Fibroblast of pulmonary artery (primary cell): ENCODE results near the gene CACNA2D4.

ENCODE experiments used
- DNase-seq: peaks from one replicate; pipeline ENCODE4 v3.0.0-alpha.2; 2010; ENCODE audit warnings: low read depth
- H3K4me3 ChIP-seq: replicated peaks from 2 replicates; pipeline ENCODE4 v1.5.1; 2011; ENCODE audit warnings: low read depth, mild to moderate bottlenecking, control low read depth, low read length, moderate library complexity
- TF ChIP-seq, protein P1 (sequence below): IDR thresholded peaks from 2 replicates; pipeline ENCODE4 v1.5.1; 2011; ENCODE audit warnings: mild to moderate bottlenecking, control low read depth, low read length, inconsistent platforms; ENCODE audit errors: missing control alignments

The CACNA2D4 gene

GRCh38 chr12:1877169-1877878 lies 41.1 kb downstream of the CACNA2D4 start:
- H3K4me3 ChIP-seq, result no peak overlapping the region
- TF ChIP-seq, protein P1, sequence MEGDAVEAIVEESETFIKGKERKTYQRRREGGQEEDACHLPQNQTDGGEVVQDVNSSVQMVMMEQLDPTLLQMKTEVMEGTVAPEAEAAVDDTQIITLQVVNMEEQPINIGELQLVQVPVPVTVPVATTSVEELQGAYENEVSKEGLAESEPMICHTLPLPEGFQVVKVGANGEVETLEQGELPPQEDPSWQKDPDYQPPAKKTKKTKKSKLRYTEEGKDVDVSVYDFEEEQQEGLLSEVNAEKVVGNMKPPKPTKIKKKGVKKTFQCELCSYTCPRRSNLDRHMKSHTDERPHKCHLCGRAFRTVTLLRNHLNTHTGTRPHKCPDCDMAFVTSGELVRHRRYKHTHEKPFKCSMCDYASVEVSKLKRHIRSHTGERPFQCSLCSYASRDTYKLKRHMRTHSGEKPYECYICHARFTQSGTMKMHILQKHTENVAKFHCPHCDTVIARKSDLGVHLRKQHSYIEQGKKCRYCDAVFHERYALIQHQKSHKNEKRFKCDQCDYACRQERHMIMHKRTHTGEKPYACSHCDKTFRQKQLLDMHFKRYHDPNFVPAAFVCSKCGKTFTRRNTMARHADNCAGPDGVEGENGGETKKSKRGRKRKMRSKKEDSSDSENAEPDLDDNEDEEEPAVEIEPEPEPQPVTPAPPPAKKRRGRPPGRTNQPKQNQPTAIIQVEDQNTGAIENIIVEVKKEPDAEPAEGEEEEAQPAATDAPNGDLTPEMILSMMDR, result no peak
- DNase-seq, result no peak

DNA sequence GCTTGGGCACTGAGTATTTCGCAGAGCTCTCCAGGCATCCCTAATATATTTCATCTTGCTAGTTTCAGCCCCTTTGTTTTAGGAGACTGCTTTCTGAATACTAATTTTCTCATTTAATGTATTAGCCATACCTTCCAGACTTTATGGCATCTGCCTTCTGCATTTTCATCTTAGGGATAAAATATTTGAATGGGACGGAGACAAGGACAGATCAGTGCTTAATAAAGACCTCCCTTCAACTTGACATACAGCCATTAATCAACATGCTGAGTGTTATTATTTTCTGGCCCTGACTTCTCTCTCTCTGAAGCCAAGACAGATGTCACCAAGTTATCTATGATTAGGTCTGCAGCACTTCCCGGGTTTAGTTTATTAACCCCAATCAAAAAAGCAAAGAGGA lies 42.4 kb downstream of the CACNA2D4 start:
- TF ChIP-seq, protein P1, result no peak
- no peak overlapping the region for H3K4me3 ChIP-seq
- no peak for DNase-seq

GRCh38 chr12:1875608-1876007 lies 42.8 kb downstream of the CACNA2D4 start:
- H3K4me3 ChIP-seq, result no peak overlapping the region
- DNase-seq, result no peak
- TF ChIP-seq, protein P1, result no peak

DNA sequence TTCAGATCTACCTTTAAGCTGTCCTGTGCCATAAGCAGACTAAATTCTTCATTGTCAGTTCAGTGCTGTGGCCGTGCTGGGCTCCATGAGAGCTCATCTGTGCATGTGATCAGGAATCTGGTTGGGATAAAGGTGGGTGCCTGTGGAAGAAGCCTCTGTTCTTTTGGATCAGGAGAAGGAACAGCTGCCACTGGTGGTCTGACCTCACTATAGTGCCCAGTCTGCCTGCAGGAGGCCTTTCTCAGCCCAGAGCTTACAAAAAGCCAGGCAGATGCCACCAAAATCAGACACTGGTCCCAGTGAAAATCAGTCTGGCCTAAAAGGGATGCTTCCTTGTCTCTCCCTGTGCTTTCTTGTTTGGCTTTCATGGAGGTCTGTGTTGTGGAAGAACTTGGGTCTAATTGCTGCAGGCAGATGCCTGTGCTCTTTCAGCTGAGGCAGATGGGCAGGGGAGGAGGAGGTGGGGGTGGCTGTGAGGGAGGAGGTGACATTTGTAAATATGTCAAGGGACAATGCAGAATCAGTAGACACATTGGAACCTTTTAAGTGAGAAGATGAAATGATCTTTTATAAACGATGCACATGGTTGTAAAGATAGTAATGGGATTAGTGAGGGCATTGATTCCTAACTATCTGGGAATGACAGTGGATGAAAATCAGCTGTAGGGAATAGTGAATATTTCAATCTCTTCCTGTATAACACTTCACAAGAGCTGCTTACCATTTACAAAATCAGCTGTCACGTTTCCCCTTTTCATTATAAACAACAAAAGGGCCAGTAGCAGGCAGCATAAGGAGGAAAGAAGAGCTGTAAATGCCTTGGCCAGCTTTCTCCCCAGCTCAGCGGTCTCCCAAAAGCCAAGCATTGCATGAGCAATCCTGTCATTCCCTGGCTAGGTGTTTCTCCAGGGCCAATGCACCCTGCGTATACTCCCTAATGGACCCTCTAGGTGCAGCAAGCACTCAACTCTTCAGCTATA lies 44.6 kb downstream of the CACNA2D4 start:
- TF ChIP-seq, protein P1, result no peak
- no peak for DNase-seq
- H3K4me3 ChIP-seq, result no peak overlapping the region

GRCh38 chr12:1872448-1872847 lies 46.0 kb downstream of the CACNA2D4 start:
- DNase-seq, result no peak

DNA sequence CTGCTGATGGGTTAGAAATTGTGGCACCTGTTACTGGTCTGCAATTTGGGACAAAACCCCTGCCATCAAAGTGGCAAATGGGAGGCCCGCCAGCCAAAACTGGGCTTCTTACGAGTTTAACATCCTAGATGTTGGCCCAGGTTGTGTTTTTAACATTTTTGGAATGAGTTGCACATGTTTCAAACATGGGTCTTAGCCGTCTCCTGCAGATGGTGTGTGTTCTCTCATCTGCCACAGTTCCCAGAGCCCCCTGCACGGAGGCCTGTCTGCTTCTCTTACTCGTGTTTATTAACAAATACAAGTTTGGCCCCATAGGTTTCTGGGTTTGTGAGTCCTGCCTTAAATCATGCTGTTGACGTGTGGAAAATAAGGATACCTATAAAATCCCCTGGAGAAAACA lies 46.5 kb downstream of the CACNA2D4 start:
- H3K4me3 ChIP-seq, result no peak overlapping the region
- TF ChIP-seq, protein P1, result no peak
- DNase-seq, result no peak

More at GRCh38 chr12:1872448-1872847, 46.0 kb downstream of the CACNA2D4 start:
- TF ChIP-seq, protein P1, result no peak
- H3K4me3 ChIP-seq, result no peak overlapping the region
